ENCODE results near the gene TMEM72.
A peak's percentile ranks its signal among the peaks of the same experiment; 100 is the strongest.

The TMEM72 gene

DNA sequence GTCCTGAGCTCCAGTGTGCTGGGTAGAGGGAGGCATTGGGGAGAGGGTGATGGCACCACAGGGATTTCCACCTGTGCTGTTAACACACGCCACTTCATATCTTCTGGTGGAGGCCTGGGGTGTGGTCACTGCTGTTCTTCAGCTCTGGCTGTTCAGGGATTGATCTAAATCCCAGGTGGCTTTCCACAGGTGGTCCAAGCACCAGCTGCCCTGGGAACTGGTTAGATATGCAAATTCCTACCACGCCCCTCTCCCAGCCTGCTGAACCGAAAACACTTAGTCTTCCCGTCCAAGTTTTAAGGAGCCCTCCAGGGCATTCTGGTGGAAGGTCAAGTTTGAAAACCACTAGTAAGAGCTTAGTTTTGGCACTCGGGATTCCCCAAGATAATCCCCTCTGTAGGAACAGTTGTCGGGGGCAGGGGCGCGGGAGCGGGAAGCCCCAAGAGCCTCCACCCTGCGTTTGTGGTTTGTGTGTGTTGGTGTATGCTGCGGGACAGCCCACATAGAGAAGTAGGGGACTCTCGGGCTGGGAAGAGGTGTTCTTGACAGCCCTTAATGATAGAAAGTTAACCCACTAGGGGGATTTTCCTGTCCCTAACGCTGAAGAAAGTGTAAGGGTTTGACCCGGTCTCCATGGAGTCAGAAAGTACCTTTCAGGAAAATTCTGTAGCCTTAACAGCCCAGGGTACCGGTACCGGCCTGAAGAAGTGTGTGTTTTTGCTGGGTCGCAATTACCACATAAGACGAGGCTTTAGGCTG lies 62.4 kb downstream of the TMEM72 start:
- TF ChIP-seq, protein P1, sequence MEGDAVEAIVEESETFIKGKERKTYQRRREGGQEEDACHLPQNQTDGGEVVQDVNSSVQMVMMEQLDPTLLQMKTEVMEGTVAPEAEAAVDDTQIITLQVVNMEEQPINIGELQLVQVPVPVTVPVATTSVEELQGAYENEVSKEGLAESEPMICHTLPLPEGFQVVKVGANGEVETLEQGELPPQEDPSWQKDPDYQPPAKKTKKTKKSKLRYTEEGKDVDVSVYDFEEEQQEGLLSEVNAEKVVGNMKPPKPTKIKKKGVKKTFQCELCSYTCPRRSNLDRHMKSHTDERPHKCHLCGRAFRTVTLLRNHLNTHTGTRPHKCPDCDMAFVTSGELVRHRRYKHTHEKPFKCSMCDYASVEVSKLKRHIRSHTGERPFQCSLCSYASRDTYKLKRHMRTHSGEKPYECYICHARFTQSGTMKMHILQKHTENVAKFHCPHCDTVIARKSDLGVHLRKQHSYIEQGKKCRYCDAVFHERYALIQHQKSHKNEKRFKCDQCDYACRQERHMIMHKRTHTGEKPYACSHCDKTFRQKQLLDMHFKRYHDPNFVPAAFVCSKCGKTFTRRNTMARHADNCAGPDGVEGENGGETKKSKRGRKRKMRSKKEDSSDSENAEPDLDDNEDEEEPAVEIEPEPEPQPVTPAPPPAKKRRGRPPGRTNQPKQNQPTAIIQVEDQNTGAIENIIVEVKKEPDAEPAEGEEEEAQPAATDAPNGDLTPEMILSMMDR (IDR thresholded peaks at IDR 0.05; ENCODE audit: borderline replicate concordance, insufficient read depth, low read depth, low read length): no peak
- no peak overlapping the region for H3K4me3 ChIP-seq (ENCODE audit: low read depth, low read length)

DNA sequence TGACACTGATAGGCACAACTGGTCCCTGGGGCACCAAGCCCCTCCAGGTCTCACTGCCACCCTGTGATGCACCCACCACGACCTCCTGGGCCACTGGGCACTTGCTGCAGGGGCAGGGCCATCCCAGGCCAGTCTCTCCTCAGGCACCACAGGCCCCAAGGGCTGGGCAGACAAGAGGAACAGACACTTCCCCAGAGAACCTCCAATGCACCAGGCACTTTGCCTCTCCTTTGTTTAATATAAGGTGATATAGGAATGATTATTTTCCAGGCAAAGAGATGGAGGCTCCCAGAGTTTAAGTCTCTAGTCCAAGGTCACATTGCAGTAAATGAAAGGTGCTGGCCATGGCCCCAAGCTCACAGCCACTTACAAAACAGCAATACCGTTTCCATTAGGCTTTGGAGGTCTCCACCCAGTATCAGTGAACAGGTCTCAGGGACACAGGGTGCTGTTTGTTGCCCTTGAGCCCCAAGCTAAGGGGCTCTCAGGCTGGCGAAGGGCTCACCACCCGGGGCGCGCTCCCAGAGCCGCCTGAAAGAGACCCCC lies 63.0 kb downstream of the TMEM72 start:
- TF ChIP-seq, protein P1 (IDR thresholded peaks at IDR 0.05; ENCODE audit: borderline replicate concordance, insufficient read depth, low read depth, low read length): no peak
- peak overlapping the region; percentile 45 for H3K4me3 ChIP-seq (ENCODE audit: low read depth, low read length)

DNA sequence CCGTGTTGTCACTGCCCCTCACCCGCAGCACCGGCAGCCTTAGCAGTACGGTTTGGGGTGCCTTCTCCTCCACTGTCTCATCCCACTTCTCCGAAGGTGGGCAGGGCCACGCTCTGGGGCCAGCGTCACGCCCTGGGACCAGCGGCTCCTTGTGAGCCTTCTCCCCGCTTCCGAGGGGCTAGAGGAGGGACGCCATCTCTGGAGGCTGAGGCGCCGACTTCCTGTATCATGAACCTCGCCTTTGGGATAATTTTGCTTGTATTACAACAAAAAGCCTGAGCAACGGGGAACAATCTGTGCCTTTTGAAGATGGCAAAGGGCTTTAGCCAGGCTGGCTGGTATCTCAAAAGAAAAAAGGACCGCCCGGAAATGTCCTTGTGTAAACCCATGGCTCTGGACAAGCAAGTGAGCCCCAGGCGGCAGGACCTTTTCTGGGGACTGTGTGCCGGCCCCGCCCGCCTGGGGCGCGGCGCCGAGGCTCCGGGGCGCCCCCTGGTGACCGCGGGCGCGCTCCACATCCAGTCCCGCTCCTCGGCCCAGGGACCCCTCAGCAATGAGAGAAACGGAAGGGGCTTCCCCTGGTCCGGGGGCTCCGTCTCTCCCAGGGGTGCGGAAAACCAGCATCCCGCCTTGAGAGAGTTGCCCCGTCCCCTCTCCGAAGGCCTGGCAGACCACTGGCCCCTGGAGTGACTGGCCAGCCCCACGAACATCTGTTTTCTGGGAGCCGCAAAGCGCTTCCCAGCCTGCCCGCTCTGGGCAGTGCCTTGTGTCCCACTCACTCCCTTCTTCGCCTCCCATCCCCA lies 63.7 kb downstream of the TMEM72 start:
- TF ChIP-seq, protein P1 (IDR thresholded peaks at IDR 0.05; ENCODE audit: borderline replicate concordance, insufficient read depth, low read depth, low read length): peak; percentile 94
- peak overlapping the region; percentile 45 for H3K4me3 ChIP-seq (ENCODE audit: low read depth, low read length)

DNA sequence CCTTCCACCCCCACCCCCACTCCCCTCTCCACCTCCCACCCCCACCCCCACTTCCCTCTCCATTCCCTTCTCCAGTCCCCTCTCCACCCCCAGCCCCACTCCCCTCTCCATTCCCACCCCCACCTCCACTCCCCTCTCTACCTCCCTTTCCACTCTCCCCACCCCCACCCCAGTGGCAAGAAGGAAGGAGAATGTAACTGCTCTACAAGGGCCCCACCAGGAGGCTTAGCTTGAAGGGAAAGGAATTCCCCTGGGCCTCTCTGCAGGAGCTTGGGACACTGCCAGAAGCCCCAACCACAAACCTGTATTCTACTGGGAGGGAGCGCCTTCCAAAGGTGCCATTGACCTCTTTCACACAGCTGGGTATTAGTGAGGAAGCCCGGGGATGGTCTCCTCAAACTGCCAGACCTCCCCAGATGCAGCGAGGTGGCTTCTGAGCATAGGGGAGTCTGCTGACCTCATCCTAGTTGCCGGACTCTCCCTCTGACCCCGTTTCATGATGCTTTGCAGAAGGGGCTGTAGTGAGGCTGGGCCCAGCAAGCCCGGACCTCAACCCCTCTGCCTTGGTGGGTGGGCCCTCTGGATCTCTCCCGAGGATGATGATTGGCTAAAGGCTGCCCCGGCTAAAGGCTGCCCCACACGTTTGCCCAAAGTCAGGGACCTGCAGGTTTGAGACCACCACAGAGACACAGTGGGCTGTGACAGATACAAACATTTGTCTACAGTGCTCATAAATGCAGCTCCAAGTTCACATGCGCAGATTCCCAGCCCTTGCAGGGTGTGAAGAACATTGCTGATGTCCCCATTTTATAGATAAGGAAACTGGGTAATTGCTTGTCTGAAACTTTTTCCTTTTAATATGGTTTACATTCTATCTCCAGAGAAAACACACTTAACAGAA lies 64.5 kb downstream of the TMEM72 start:
- H3K4me3 ChIP-seq (ENCODE audit: low read depth, low read length): no peak overlapping the region
- TF ChIP-seq, protein P1 (IDR thresholded peaks at IDR 0.05; ENCODE audit: borderline replicate concordance, insufficient read depth, low read depth, low read length): no peak

DNA sequence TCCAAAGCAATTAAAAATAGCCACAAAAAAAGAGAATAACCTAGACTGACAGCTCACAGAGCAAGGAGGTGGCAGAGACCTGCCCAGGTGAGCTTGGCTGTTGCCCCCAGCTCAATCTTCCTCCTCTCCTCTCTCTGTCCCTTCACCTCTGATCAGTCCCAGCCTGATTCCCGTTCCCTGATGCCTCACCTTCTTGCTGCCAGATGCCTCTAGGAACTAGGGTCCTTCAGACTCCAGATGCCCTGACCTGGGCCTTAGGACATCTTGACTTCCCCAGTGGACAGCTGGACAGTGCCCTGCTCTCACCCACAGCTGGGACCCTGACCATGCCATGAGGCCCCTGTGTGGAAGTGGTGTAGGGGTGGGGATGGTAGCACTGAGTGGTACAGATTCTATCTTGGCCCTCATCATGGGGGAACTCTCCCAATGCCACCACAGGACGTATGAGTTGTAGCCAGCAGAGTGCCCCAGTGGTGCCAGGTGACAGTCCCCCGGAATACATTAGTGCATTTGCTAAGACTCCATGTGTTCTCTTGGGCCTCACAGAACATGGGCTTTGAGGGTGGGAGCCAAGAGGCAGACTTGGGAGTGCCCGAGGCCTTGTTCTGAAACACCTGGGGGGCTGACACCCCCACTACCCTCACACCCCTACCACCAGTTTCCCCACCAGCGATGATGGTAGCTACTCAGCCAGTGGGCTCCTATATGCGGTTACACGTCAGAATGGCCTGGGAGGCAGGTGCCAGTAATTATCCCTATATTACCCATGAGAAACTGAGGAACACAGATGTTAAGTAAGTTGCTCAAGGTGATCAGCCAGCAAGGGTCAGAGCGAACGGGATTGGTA lies 65.4 kb downstream of the TMEM72 start:
- no peak overlapping the region for H3K4me3 ChIP-seq (ENCODE audit: low read depth, low read length)

More for the DNA sequence above, 65.4 kb downstream of the TMEM72 start:
- TF ChIP-seq, protein P1 (IDR thresholded peaks at IDR 0.05; ENCODE audit: borderline replicate concordance, insufficient read depth, low read depth, low read length): no peak
